ENCODE measurements around the gene PFDN2.

- TF ChIP-seq, protein P1, sequence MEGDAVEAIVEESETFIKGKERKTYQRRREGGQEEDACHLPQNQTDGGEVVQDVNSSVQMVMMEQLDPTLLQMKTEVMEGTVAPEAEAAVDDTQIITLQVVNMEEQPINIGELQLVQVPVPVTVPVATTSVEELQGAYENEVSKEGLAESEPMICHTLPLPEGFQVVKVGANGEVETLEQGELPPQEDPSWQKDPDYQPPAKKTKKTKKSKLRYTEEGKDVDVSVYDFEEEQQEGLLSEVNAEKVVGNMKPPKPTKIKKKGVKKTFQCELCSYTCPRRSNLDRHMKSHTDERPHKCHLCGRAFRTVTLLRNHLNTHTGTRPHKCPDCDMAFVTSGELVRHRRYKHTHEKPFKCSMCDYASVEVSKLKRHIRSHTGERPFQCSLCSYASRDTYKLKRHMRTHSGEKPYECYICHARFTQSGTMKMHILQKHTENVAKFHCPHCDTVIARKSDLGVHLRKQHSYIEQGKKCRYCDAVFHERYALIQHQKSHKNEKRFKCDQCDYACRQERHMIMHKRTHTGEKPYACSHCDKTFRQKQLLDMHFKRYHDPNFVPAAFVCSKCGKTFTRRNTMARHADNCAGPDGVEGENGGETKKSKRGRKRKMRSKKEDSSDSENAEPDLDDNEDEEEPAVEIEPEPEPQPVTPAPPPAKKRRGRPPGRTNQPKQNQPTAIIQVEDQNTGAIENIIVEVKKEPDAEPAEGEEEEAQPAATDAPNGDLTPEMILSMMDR (IDR thresholded peaks at IDR 0.05): no peak
- TF ChIP-seq POLR2A (IDR thresholded peaks at IDR 0.05): no peak
Measured at GRCh38 chr1:161082483-161082882, 35.4 kb downstream of the PFDN2 start.

Measured in heart left ventricle (tissue), 13 donors.